Uterus (tissue), 2 donors: ENCODE measurements around the gene MPO.

ENCODE experiments used
- CTCF ChIP-seq, 4 experiments: fragments of 200-600 bp in 2 of 4; fragments of 450-650 bp in 2 of 4; sonication (generic) in 2 of 4; IDR thresholded peaks; one replicate each; pipeline ENCODE4 v1.5.1; 2016 to 2019; ENCODE audit warnings: antibody characterized with exemption in 4 of 4, mild to moderate bottlenecking in 2 of 4, moderate library complexity in 1 of 4
- POLR2A ChIP-seq, 2 donors: fragments of 450-650 bp; IDR thresholded peaks; one replicate each; pipeline ENCODE4 v1.6.1; 2016; ENCODE audit warnings: antibody characterized with exemption in 2 of 2, mild to moderate bottlenecking in 1 of 2, moderate library complexity in 1 of 2

DNA sequence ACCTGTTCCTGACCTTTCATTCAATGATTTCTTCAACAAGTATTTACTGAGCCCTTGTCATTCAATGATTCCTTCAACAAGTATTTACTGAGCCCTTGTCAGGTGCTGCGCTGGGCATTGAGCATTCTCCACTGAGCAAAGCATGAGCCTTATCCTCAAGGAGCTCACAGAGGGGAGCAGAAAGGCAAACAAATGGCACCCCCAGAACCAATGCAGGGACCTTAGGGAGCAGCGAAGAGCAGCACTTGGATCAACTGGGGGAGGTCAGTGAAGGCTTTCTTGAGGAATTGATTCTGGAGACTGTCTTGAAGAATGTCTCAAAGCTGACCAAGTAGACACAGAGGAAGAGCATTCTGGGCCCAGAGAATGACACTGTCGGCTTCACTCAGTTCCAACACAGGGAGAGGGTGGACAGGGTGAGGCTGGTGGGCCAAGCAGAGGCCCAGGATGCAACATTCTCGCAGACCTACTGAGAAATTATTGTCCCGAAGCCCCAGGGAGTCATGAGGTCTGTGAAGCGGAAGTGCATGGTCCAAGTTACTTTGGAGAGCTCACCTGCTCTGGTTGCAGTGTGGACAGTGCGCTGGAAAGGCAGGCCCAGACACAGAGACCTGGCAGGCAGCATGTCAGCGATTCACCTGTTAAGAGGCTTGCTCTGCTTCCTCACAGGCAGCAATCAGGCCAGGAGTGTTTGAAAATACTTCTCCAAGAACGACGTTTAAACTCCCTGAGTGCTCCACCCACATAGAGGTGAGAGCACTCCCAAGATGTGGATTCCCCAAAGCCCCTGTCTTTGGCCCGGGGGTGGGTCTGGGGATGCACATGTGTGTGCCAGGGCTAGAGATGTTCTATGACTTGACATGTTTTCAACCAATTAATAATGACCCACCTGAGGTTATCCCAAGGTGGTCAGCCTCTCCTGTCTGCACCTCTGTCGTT is 3.2 kb upstream of the MPO start:
- TF ChIP-seq POLR2A (IDR thresholded peaks at IDR 0.05) = no peak
- no peak for TF ChIP-seq CTCF (IDR thresholded peaks at IDR 0.05)
